HG02884 (cell line): ENCODE data around the gene REM2.

ENCODE experiments used
- ATAC-seq: cut with Tn5 transposase; IDR thresholded peaks from one replicate; pipeline ENCODE4 v1.9.1; 2021; ENCODE audit warnings: mild to moderate bottlenecking, moderate library complexity; ENCODE audit not compliant: unreplicated experiment

REM2 gene

GRCh38 chr14:22883173-22883976, at the start of gene REM2:
REM2 (plus strand) TSS chr14:22883222; CDS start chr14:22883288, 66 bp downstream.
- no peak for ATAC-seq

DNA sequence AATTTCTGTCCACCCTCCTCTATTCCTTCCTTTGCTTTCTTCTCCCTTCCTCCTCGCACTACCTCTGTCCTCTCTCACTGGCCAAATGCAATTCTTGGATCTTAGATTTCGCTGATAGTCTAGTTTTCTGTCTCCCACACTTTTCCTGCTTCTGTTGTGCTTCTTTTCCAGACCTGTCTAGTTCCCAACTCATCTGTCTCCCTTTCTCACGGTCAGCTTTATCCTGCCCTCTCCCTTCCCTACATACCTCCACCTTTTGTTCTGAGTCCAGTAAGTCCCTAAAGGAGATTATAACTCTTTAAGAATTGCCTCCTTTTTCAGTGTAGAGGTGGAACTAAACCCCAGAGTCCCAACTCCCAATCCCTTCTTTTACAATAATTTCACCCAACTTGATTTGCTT, 47.5 kb upstream of the REM2 start:
- ATAC-seq: no peak

DNA sequence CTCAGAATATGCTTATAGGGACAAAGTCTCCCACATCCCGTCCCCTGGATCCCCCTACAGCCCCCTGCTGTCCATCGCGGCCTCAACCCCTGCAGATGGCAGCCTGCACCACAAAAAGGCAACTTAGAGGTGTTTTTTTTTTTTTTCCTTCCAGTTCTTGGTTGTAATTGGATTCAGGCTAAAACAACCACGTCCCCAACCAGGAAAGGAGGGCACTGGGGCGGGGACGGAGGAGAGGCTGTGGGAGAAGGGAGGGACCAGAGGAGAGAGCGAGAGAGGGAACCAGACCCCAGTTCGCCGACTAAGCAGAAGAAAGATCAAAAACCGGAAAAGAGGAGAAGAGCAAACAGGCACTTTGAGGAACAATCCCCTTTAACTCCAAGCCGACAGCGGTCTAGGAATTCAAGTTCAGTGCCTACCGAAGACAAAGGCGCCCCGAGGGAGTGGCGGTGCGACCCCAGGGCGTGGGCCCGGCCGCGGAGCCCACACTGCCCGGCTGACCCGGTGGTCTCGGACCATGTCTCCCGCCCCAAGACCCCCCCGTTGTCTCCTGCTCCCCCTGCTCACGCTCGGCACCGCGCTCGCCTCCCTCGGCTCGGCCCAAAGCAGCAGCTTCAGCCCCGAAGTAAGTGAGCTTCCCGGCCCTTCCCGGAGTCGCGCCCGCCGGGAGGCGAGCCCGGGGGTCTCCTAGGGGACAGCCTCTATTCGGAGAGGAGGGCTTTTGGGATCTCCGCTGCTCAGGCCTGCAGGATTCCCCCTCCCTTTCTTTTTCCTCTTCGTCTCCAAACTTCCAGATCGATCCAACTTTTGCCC, 46.5 kb upstream of the REM2 start, which contains the start of gene MMP14:
MMP14 (plus strand) TSS at position 285 of the 813 bp plus-strand sequence; CDS start at position 518, 233 bp downstream.
- ATAC-seq: no peak

DNA sequence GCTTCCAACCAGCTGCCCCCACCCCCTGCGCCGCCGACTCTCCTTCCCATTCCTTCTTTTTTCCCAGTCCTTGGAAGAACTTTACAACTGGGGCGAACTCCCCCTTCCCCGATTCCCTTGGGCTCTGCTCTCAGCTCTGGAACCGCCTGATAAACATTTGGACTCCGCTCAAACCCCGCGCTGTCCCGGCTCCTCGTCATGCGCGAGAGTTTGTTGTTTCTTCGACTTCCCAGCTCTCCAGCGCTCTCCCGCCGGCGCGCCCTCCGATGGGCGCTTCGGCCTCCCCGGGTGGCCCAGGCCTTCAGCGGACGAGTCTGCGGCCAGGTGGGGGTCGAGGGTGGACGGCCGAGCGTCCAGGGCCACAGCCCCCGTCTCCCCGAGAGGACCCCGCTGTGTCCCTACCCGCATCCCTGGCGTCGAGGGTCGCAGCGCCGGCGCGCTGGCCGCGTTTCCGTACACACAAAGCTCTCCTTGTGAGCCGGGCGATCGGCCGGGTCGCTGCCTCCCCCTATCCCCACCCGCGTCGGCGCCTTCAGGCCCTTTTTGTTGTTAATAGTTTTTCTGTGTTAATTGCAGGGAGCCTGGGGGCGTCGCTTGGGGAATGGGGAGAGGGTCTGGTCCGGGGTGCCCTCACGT, 45.8 kb upstream of the REM2 start:
- no peak for ATAC-seq

GRCh38 chr14:22837750-22838538, 45.1 kb upstream of the REM2 start:
- no peak for ATAC-seq

- ATAC-seq: no peak
These were observed 44.4 kb upstream of the REM2 start for GRCh38 chr14:22838631-22839041.

- no peak for ATAC-seq
These were observed 43.8 kb upstream of the REM2 start for GRCh38 chr14:22839159-22839779.

GRCh38 chr14:22841311-22841710, 41.7 kb upstream of the REM2 start:
- ATAC-seq: no peak

DNA sequence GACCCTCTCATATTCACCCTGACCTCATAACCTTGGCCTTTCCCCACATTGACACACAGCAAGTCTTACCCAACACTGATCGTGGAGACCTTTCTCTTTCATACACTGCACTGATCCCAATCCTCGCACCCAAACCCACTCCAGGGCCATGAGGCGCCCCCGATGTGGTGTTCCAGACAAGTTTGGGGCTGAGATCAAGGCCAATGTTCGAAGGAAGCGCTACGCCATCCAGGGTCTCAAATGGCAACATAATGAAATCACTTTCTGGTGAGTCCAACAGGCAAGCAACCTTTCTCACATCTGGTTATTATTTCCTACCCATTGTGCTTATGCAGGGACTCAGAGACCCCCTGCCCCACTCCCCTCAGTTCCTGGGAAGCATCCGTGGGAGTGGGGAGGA, 41.3 kb upstream of the REM2 start:
- ATAC-seq: no peak

DNA sequence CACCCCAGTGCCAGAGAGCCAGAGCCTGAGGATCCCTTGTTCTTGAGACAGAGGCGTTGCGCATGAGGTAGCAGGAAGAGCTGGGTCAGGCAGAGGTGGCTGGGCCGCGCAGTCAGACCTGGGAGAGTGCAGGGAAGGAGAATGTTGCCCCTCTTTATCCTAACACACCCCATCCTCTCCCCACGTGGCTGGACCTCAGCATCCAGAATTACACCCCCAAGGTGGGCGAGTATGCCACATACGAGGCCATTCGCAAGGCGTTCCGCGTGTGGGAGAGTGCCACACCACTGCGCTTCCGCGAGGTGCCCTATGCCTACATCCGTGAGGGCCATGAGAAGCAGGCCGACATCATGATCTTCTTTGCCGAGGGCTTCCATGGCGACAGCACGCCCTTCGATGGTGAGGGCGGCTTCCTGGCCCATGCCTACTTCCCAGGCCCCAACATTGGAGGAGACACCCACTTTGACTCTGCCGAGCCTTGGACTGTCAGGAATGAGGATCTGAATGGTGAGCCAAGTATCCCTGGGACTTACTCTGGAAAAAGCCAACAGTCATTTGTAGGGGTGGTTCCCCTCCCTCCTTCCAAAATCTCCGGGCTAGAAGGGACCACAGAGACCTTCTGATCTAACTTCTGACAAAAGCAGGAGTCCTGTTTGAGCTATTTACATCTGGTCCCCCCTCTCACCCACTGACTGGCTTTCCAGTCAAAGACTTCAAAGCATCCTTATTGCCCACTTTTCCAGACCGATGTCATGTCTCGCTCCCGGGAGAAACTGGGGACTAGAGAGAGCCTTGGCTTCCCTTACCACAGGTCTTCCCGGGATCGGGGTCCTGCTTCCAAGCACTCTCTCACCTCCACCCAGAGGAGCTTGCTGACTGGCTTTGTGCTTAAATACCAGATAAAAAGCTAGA, 40.6 kb upstream of the REM2 start:
- no peak for ATAC-seq

DNA sequence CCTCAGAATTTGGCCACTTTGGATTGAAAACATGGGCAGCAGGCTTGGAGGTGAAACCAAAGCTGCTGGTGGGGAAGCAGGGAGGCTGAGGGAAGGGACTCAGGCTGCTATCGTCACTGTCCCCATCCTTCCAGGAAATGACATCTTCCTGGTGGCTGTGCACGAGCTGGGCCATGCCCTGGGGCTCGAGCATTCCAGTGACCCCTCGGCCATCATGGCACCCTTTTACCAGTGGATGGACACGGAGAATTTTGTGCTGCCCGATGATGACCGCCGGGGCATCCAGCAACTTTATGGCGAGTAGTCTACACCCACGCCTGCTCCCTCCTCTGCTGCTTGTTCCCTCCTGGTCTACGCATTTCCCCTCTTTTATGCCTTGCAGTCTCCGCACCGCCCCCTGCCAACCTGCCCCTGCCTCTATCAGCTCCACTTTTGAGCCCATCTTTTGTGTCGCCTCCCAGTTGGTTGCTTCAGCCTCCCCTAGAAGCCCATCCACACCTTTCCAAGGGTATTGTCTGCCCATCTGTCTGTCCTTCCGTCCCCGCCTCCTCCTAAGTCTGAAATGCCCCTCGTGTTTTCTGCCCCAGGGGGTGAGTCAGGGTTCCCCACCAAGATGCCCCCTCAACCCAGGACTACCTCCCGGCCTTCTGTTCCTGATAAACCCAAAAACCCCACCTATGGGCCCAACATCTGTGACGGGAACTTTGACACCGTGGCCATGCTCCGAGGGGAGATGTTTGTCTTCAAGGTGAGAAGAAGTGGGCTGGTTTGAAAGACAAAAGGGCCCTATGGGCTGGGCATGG, 39.7 kb upstream of the REM2 start:
- ATAC-seq: no peak

GRCh38 chr14:22844221-22845102, 38.6 kb upstream of the REM2 start:
- no peak for ATAC-seq

- ATAC-seq: no peak
These were observed 38.0 kb upstream of the REM2 start for GRCh38 chr14:22845103-22845394.

- ATAC-seq: no peak
These were observed 37.0 kb upstream of the REM2 start for GRCh38 chr14:22845821-22846625.

DNA sequence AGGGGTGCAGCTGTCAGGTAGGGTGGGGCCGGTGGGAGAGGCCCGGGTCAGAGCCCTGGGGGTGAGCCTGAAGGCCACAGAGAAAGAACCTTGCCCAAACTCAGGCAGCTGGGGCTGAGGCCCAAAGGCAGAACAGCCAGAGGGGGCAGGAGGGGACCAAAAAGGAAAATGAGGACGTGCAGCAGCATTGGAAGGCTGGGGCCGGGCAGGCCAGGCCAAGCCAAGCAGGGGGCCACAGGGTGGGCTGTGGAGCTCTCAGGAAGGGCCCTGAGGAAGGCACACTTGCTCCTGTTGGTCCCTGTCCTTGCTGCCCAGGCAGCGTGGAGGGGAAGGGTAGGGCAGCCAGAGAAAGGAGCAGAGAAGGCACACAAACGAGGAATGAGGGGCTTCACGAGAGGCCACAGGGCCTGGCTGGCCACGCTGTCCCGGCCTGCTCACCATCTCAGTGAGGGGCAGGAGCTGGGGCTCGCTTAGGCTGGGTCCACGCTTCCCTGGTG, 36.2 kb upstream of the REM2 start:
- ATAC-seq: no peak

DNA sequence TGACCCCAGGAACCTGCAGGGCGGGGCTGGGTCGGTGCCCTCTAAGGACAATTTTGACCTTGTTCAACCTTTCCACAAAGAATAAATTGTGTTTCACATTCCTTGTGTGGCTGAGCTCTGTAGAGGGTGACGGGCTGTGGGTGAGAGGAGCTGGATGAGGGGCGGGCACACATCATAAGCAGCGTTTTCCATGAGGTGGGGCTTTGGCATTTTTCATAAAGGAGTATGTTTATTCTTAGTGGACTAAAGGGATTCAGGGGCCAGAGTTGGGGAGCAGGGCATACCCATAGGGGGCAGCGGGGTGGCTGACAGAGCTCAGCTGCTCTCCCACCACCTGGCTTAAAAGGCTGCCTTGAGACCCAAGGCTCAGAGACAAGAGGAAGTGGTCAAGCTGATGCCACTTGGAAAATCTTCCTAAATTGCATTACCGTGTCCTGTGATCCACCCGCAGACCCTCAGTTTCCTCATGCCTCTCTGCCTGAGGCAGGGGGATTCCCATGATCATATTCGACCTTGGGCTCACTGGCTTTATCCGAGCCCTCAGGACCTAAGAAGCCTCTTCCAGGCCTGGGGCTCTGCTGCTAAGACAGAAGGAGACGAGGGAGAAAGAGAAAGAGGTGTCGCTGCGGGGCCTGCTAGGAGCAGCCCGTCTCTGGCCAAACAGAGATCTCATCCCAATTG, 35.2 kb upstream of the REM2 start:
- ATAC-seq: no peak
